ENCODE measurements around the gene MICU1.

GRCh38 chr10:72353028-72353964 lies 272.6 kb downstream of the MICU1 start:
- no peak for TF ChIP-seq CTCF (IDR thresholded peaks at IDR 0.05; ENCODE audit: extremely low read depth in 1 of 2, insufficient read depth in 1 of 2, low read depth in 1 of 2, low read length in 2 of 2)
- TF ChIP-seq, protein P1, sequence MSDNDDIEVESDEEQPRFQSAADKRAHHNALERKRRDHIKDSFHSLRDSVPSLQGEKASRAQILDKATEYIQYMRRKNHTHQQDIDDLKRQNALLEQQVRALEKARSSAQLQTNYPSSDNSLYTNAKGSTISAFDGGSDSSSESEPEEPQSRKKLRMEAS (IDR thresholded peaks at IDR 0.05; ENCODE audit: insufficient read depth, insufficient read length) = no peak
- no peak for TF ChIP-seq EZH2 (IDR thresholded peaks at IDR 0.05; ENCODE audit: borderline replicate concordance, low read depth, low read length, severe bottlenecking)
- no peak for TF ChIP-seq POLR2AphosphoS5 (IDR thresholded peaks at IDR 0.05; ENCODE audit: insufficient read depth, low read depth, low read length)
- no peak for TF ChIP-seq POLR2A (IDR thresholded peaks at IDR 0.05; ENCODE audit: low read depth, low read length)
- TF ChIP-seq FOS (IDR thresholded peaks at IDR 0.05; ENCODE audit: borderline replicate concordance, insufficient read depth, low read length) = no peak
- TF ChIP-seq MYC (IDR thresholded peaks at IDR 0.05; ENCODE audit: low read depth, low read length) = no peak

Data from endothelial cell of umbilical vein (primary cell).